ENCODE results near the gene TFF1.

Gene TFF1

DNA sequence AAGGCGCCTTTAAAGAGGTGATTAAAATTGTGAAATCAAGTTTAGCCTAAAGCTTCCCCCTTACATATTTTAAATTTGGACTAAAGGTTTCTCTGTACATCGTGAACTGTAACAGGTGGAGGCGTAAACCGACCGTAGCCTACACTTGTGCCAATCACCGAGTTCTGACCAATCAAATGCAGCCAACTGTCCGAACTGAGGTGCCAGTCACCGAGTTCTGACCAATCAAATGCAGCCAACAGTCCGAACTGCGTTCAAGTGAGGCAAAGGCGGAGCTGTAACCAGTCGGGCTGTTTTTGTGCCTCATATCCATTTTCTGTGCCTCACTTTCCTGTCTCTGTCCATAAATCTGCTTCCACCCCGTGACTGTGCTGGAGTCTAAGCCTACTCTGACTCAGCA, 7.4 kb downstream of the TFF1 start:
- Histone ChIP-seq H3K27me3 (replicated peaks; ENCODE audit: control insufficient read depth, insufficient read depth, low read length) (no peaks in the 10 kb centered on the region; the same call in 1 of the 2 replicates), H3K4me3 (replicated peaks; ENCODE audit: low read depth, low read length) (no peak overlapping the region), H3K36me3 (ENCODE audit: control insufficient read depth, insufficient read depth, low read length) (no peaks in the 10 kb centered on the region)
- no peak for DNase-seq (ENCODE audit: extremely low read depth, insufficient read length)
- TF ChIP-seq, protein P1, sequence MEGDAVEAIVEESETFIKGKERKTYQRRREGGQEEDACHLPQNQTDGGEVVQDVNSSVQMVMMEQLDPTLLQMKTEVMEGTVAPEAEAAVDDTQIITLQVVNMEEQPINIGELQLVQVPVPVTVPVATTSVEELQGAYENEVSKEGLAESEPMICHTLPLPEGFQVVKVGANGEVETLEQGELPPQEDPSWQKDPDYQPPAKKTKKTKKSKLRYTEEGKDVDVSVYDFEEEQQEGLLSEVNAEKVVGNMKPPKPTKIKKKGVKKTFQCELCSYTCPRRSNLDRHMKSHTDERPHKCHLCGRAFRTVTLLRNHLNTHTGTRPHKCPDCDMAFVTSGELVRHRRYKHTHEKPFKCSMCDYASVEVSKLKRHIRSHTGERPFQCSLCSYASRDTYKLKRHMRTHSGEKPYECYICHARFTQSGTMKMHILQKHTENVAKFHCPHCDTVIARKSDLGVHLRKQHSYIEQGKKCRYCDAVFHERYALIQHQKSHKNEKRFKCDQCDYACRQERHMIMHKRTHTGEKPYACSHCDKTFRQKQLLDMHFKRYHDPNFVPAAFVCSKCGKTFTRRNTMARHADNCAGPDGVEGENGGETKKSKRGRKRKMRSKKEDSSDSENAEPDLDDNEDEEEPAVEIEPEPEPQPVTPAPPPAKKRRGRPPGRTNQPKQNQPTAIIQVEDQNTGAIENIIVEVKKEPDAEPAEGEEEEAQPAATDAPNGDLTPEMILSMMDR (IDR thresholded peaks at IDR 0.05; ENCODE audit: insufficient read depth, low read length, poor library complexity, severe bottlenecking) = no peak

DNA sequence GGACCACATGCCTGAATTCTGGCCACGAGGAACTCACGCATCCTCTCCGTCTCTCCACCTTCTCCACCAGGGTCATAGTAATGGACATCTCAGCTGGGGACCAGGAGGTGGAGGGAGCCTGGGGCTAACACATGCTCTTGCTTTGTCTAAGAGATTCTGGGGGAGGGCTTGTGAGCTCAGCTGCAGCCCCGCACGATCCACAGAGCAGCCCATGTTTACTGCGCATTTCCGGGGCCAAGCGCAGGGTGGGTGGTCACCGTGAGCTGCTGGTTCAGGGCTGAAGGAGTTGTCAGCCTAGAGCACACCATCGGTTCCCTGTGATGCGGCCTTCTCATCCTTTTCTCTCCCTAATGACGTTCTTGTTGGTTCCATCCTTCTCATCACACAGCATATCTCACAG, 8.1 kb downstream of the TFF1 start:
- no peak overlapping the region for H3K4me3 ChIP-seq (replicated peaks; ENCODE audit: low read depth, low read length)
- TF ChIP-seq, protein P1 (IDR thresholded peaks at IDR 0.05; ENCODE audit: insufficient read depth, low read length, poor library complexity, severe bottlenecking) = no peak
- H3K27me3 ChIP-seq (replicated peaks; ENCODE audit: control insufficient read depth, insufficient read depth, low read length) = no peaks in the 10 kb centered on the region; the same call in 1 of the 2 replicates

DNA sequence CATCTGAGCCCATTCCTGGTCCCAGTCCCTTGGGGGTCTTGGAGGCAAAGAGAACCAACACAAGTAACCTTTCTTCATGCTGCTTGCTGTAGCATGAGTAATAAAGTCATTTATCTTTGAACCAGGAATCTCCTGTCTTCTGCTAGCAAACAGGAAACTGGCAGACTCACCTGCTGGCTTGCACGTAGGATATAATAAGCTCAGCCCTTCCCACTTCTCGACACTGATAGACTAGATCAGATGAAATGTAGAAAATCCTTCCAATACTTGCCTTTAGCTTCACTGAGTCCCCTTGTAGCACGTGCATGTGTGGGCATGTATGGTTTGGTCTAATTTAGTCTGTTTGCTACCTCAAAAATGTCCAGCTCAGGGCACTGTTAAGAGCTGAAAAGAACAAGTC, 9.0 kb downstream of the TFF1 start:
- Histone ChIP-seq H3K27me3 (replicated peaks; ENCODE audit: control insufficient read depth, insufficient read depth, low read length) (no peaks in the 10 kb centered on the region; the same call in 1 of the 2 replicates), H3K4me3 (replicated peaks; ENCODE audit: low read depth, low read length) (no peak overlapping the region), H3K36me3 (ENCODE audit: control insufficient read depth, insufficient read depth, low read length) (no peaks in the 10 kb centered on the region)
- TF ChIP-seq, protein P1 (IDR thresholded peaks at IDR 0.05; ENCODE audit: insufficient read depth, low read length, poor library complexity, severe bottlenecking) = no peak
- DNase-seq (ENCODE audit: extremely low read depth, insufficient read length) = no peak

More for the DNA sequence above, 8.1 kb downstream of the TFF1 start:
- DNase-seq (ENCODE audit: extremely low read depth, insufficient read length) = no peak
- H3K36me3 ChIP-seq (ENCODE audit: control insufficient read depth, insufficient read depth, low read length) = no peaks in the 10 kb centered on the region

DNA sequence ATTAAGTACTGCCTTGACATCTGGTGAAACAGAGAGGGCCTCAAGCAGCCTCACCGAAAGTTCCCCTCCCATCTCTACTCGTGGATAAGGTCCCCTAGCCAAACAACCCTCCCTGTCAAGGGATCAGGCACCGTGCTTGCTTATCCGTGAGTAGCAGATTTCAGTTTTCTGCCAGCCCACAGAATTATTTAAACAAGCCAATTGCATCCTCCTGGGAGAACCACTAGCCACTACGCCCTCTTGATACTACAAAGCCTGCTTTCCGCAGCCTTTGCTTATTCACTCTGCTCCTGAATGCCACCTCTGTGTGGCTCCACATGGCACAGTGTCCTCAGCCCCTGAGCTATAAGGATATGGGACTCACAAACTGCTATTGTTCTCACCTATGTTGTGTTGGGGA, 9.7 kb downstream of the TFF1 start:
- DNase-seq (ENCODE audit: extremely low read depth, insufficient read length) = no peak
- Histone ChIP-seq H3K36me3 (ENCODE audit: control insufficient read depth, insufficient read depth, low read length) (no peaks in the 10 kb centered on the region), H3K4me3 (replicated peaks; ENCODE audit: low read depth, low read length) (no peak overlapping the region), H3K27me3 (replicated peaks; ENCODE audit: control insufficient read depth, insufficient read depth, low read length) (no peaks in the 10 kb centered on the region; the same call in 1 of the 2 replicates)
- TF ChIP-seq, protein P1 (IDR thresholded peaks at IDR 0.05; ENCODE audit: insufficient read depth, low read length, poor library complexity, severe bottlenecking) = no peak

DNA sequence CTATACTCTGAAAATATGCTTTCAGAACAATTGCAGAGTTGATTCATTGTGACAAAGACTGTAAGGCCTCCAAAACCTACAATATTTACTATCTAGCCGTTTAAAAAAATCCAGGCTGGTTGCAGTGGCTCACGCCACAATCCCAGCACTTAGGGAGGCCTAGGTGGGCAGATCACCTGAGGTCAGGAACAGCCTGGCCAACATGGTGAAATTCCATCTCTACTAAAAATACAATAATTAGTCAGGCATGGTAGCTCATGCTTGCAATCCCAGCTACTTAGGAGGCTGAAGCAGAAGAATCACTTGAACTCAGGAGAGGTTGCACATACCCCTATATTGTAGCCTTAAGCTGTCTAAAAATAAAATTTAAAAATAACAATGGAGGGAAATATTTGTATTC, 10.3 kb downstream of the TFF1 start:
- Histone ChIP-seq H3K27me3 (replicated peaks; ENCODE audit: control insufficient read depth, insufficient read depth, low read length) (no peaks in the 10 kb centered on the region; the same call in 1 of the 2 replicates), H3K4me3 (replicated peaks; ENCODE audit: low read depth, low read length) (no peak overlapping the region), H3K36me3 (ENCODE audit: control insufficient read depth, insufficient read depth, low read length) (no peaks in the 10 kb centered on the region)
- DNase-seq (ENCODE audit: extremely low read depth, insufficient read length) = no peak
- TF ChIP-seq, protein P1 (IDR thresholded peaks at IDR 0.05; ENCODE audit: insufficient read depth, low read length, poor library complexity, severe bottlenecking) = no peak

DNA sequence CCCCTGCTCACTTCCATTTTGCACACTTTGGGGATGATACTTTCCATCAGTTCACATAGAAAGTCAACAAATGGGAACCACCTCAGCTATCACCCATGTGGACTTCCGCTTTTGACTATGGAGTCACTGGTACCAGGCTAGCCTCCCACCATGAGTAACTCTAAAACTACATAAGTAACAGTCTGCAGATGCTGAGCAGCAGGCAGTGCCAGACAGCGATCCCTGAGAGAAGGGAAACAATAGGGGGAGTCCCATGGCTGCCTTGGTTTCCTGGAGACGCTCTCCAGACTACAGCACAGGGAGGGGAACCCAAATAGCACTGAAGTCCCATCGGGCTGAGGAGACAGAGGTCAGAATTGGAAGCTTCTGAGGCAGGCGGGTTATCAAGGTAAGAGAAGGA, 12.7 kb downstream of the TFF1 start:
- Histone ChIP-seq H3K36me3 (ENCODE audit: control insufficient read depth, insufficient read depth, low read length) (no peaks in the 10 kb centered on the region), H3K27me3 (replicated peaks; ENCODE audit: control insufficient read depth, insufficient read depth, low read length) (no peaks in the 10 kb centered on the region), H3K4me3 (replicated peaks; ENCODE audit: low read depth, low read length) (no peak overlapping the region)
- DNase-seq (ENCODE audit: extremely low read depth, insufficient read length) = no peak
- TF ChIP-seq, protein P1 (IDR thresholded peaks at IDR 0.05; ENCODE audit: insufficient read depth, low read length, poor library complexity, severe bottlenecking) = no peak

Measured in GM06990 (cell line).